DND-41 (cell line): ENCODE measurements around the gene ARMC9.

ENCODE experiments used
- ATAC-seq: fragments of 200-7000 bp; cut with Tn5 transposase; 3 replicates; pipeline ENCODE4 v1.9.1; 2021; ENCODE audit warnings: low read depth; ENCODE audit not compliant: insufficient read depth
- DNase-seq: peaks from one replicate; pipeline ENCODE4 v3.0.0-alpha.2; 2020
- H2AFZ ChIP-seq: 2 replicates; pipeline ENCODE4 v1.6.0; 2012; ENCODE audit warnings: low read depth, low read length
- H3K27ac ChIP-seq: 2 replicates; pipeline ENCODE4 v1.5.1; 2012; ENCODE audit warnings: low read length, inconsistent platforms
- H3K27me3 ChIP-seq: fragments of 200-600 bp; sonication (generic); 2 replicates; pipeline ENCODE4 v1.6.0; 2012; ENCODE audit warnings: low read length, mild to moderate bottlenecking, inconsistent platforms; ENCODE audit not compliant: insufficient read depth, poor library complexity
- H3K36me3 ChIP-seq: 2 replicates; pipeline ENCODE4 v1.5.1; 2012; ENCODE audit warnings: low read length, inconsistent platforms; ENCODE audit not compliant: insufficient read depth
- H3K4me1 ChIP-seq: 2 replicates; pipeline ENCODE4 v1.5.1; 2012; ENCODE audit warnings: mild to moderate bottlenecking, low read length; ENCODE audit not compliant: insufficient read depth
- H3K4me2 ChIP-seq: 2 replicates; pipeline ENCODE4 v1.6.0; 2012; ENCODE audit warnings: mild to moderate bottlenecking, moderate library complexity, low read length, inconsistent platforms; ENCODE audit not compliant: insufficient read depth
- H3K4me3 ChIP-seq, 2 experiments: fragments of 200-600 bp in 1 of 2; shearing (Covaris generic) in 1 of 2; 2 replicates each; pipeline ENCODE4 v1.5.1; 2012 to 2016; ENCODE audit warnings: inconsistent platforms in 2 of 2, low read length in 2 of 2, mild to moderate bottlenecking in 2 of 2, low read depth in 1 of 2, moderate library complexity in 1 of 2
- H3K79me2 ChIP-seq: 2 replicates; pipeline ENCODE4 v1.6.0; 2012; ENCODE audit warnings: low read length, inconsistent platforms; ENCODE audit not compliant: insufficient read depth
- H3K9ac ChIP-seq: 2 replicates; pipeline ENCODE4 v1.6.0; 2012; ENCODE audit warnings: low read depth, mild to moderate bottlenecking, inconsistent platforms, low read length, moderate library complexity
- H3K9me3 ChIP-seq: 2 replicates; pipeline ENCODE4 v1.5.1; 2012; ENCODE audit warnings: low read length, moderate library complexity, mild to moderate bottlenecking, inconsistent platforms; ENCODE audit not compliant: insufficient read depth, severe bottlenecking
- H4K20me1 ChIP-seq: 2 replicates; pipeline ENCODE4 v1.6.0; 2012; ENCODE audit warnings: low read length; ENCODE audit not compliant: insufficient read depth
- CTCF ChIP-seq: IDR thresholded peaks from 2 replicates; pipeline ENCODE4 v1.5.1; 2012; ENCODE audit warnings: borderline replicate concordance, low read length, moderate library complexity, mild to moderate bottlenecking; ENCODE audit not compliant: poor library complexity, severe bottlenecking; ENCODE audit errors: extremely low read depth
- EZH2 ChIP-seq: IDR thresholded peaks from 3 replicates; pipeline ENCODE4 v1.6.1; 2012; ENCODE audit warnings: borderline replicate concordance, low read depth, mild to moderate bottlenecking, moderate library complexity, low read length, inconsistent platforms; ENCODE audit not compliant: severe bottlenecking

The ARMC9 gene

DNA sequence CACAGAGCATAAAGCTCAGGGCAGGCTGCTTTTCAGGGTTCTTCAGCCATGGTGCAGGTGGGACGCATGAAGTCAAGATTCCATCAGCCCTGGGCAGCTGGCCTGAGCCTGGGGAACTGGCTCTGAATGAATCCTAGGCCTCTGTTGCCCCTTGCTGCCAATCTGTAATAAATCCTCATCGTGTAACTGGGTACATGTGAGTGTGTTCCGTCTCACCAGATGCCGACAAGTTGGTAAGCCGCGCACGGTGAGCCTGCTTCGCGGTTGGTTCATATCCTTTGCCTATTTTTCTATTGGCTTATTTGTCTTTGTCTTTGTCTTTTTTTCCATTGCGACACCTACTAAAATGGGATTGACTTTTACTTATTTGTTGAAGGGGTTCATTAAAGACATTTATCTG lies 224.7 kb downstream of the ARMC9 start:
- H3K4me2 ChIP-seq, result no peak overlapping the region
- no peak for TF ChIP-seq CTCF
- no peak for TF ChIP-seq EZH2
- no peak overlapping the region for H3K9ac ChIP-seq
- ATAC-seq, result no peak
- H2AFZ ChIP-seq, result no peak overlapping the region
- H3K36me3 ChIP-seq, result no peaks in the 10 kb centered on the region
- no peaks in the 10 kb centered on the region for H3K9me3 ChIP-seq
- H3K79me2 ChIP-seq, result no peaks in the 10 kb centered on the region
- no peaks in the 10 kb centered on the region for H3K27me3 ChIP-seq
- no peaks in the 10 kb centered on the region for H4K20me1 ChIP-seq
- DNase-seq, result no peak
- H3K27ac ChIP-seq, result no peak overlapping the region
- H3K4me3 ChIP-seq, result no peak overlapping the region
- H3K4me1 ChIP-seq, result no peaks in the 10 kb centered on the region
